ENCODE measurements around the gene MARS2.
"Not testable (repeated sequence)": the region's sequence is repeated elsewhere in the genome, so short reads cannot be mapped to it uniquely, and the experiment has no call there.

Gene MARS2

DNA sequence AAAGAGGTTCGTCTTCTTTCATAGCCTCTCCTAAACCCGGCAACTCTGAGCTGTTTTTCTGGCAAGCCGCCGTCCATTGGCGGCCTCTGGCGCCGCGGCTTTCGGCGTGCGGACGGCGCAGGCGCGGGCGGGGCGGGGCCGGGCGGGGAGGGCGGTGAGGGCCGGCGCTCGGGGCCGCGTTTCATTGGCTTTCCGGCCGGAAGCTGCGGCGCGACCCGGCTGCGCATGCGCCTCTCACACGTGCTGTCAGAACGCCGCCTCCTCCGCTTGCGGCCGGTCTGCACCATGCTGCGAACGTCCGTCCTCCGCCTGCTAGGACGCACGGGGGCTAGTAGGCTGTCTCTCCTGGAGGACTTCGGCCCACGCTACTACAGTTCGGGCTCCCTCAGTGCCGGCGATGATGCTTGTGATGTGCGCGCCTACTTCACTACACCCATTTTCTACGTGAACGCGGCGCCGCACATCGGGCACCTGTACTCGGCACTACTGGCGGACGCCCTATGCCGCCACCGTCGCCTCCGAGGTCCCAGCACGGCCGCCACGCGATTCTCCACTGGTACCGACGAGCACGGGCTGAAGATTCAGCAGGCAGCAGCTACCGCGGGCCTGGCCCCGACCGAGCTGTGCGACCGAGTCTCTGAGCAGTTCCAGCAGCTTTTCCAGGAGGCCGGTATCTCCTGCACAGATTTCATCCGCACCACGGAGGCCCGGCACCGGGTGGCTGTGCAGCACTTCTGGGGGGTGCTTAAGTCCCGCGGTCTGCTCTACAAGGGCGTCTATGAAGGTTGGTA lies at the start of gene MARS2:
Gene MARS2 (plus strand): TSS at position 249 of the 791 bp plus-strand sequence. CDS start 37 bp downstream, at position 286.
- DNase-seq (ENCODE audit: low spot score): peak; percentile 96

- no peak for DNase-seq (ENCODE audit: low spot score)
Measured at GRCh38 chr2:197657562-197657961, 47.6 kb upstream of the MARS2 start.

DNA sequence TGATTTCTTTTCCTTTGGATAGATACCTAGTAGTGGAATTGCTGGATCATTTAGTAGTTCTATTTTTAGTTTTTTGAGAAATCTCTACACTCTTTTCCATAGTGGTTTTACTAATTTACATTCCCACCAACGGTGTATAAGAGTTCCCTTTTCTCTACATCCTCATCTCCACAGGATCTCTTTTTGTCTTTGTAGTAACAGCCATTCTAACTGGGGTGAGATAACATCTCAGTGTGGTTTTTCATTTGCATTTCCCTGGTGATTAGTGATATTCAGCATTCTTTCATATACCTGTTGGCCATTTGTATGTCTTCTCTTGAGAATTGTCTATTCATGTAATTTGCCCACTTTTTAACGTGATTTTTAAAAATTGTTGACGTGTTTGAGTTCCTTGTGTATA lies 43.5 kb upstream of the MARS2 start:
- no peak for DNase-seq (ENCODE audit: low spot score)

- DNase-seq (ENCODE audit: low spot score): no peak
Measured at GRCh38 chr2:197666277-197666676, 38.9 kb upstream of the MARS2 start.

GRCh38 chr2:197668296-197668695 lies 36.9 kb upstream of the MARS2 start:
- no peak for DNase-seq (ENCODE audit: low spot score)

DNA sequence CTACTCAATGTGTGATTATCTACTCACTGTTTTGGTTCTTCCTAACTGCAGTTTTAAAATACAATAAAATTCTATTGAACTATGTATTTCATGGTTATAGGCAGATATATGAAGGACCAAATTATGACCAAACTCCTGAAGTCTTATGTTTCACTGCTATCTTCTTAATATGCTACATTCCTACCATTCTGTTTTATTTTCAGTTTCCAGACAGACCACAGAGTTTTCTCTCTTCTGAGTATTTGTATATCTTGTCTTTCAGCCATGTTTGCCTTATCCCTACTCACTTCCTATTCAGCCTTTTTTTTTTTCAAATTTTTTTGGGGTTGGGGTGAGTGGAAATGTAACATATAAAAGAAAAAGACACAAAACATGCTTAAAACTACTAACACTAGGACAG lies 36.1 kb upstream of the MARS2 start:
- DNase-seq (ENCODE audit: low spot score): no peak

GRCh38 chr2:197672371-197672893 lies 32.7 kb upstream of the MARS2 start:
- no peak for DNase-seq (ENCODE audit: low spot score)

GRCh38 chr2:197673106-197673505 lies 32.1 kb upstream of the MARS2 start:
- no peak for DNase-seq (ENCODE audit: low spot score)

DNA sequence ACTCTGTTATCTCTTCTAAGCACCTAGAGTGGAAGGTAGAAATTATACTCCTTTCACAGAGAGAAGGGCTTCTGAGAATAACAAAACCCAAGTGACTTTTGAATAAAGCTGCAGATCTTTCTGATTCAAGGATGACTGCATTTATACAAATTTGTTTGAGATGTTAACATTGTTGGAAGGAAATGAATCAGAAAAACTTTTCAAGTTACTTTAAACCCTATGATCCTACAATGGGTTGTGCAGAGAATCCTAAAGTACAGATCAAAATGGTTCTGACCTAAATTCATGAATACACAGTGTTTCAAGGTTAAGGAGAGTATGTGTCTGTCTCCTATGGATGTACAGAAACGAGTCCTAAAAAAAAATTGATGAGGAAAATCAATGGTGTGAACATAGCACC lies 31.6 kb upstream of the MARS2 start:
- no peak for DNase-seq (ENCODE audit: low spot score)

GRCh38 chr2:197674060-197674459 lies 31.1 kb upstream of the MARS2 start:
- no peak for DNase-seq (ENCODE audit: low spot score)

GRCh38 chr2:197674591-197674990 lies 30.6 kb upstream of the MARS2 start:
- no peak for DNase-seq (ENCODE audit: low spot score)

DNA sequence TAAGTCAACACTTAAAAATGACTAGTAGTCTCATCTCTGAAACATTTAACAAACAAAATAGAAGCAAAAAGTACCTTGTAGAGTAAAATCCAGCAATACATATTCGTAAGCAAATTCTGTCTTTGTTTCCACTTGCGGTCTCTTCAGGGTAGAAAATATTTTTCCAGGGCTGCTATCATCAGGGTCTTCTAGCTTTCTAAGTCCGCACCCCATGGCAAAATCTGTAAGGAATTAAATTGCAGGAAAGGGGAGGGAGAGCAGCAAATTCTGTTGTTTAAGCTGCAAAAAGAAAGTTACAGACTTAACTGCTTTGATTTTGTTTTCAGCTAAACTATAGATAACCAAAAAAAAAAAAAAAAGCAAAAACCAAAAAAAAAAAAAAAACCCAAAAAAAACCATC lies 29.9 kb upstream of the MARS2 start, which contains the start of gene RFTN2:
Gene RFTN2 (minus strand): TSS at position 342 of the 400 bp plus-strand sequence. CDS start 129 bp downstream, at position 213.
- DNase-seq (ENCODE audit: low spot score): no peak

DNA sequence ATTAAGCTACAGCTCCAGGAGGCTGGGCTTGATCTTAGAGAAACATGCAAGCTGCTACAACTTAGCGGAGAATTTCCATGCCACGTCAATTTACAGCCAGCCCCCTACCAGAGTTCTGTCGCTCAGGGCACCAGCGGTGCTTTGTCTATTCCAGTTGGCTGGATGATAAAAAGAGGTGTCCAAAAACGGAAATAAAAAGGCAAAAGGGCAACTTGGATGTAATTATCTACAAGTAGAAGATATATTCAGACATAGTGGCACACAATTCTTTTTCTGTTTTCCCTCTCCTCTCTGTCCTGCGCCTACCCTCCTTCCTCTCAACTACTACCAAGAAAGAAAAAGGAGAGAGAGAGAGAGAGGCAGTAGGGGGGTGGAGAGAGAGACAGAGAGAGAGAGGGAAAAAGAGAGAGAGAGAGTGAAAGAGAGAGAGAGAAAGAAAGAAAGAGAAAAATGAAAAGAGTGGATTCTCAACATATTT lies 29.4 kb upstream of the MARS2 start:
- no peak for DNase-seq (ENCODE audit: low spot score)

- DNase-seq (ENCODE audit: low spot score): no peak
Measured at GRCh38 chr2:197677056-197677455, 28.1 kb upstream of the MARS2 start.

- no peak for DNase-seq (ENCODE audit: low spot score)
Measured at GRCh38 chr2:197677483-197677882, 27.7 kb upstream of the MARS2 start.

- DNase-seq (ENCODE audit: low spot score): not testable (repeated sequence)
Measured at GRCh38 chr2:197695206-197695605, 10.0 kb upstream of the MARS2 start.

DNA sequence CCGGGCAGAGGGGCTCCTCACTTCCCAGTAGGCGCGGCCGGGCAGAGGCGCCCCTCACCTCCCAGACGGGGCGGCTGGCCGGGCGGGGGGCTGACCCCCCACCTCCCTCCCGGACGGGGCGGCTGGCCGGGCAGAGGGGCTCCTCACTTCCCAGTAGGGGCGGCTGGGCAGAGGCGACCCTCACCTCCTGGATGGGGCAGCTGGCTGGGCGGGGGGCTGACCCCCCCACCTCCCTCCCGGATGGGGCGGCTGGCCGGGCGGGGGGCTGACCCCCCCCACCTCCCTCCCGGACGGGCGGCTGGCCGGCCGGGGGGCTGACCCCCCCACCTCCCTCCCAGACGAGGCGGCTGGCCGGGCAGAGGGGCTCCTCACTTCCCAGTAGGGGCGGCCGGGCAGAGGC lies 9.2 kb upstream of the MARS2 start:
- not testable (repeated sequence) for DNase-seq (ENCODE audit: low spot score)

- DNase-seq (ENCODE audit: low spot score): not testable (repeated sequence)
Measured at GRCh38 chr2:197696571-197696970, 8.6 kb upstream of the MARS2 start.

- DNase-seq (ENCODE audit: low spot score): not testable (repeated sequence)
Measured at GRCh38 chr2:197699724-197700123, 5.4 kb upstream of the MARS2 start.

DNA sequence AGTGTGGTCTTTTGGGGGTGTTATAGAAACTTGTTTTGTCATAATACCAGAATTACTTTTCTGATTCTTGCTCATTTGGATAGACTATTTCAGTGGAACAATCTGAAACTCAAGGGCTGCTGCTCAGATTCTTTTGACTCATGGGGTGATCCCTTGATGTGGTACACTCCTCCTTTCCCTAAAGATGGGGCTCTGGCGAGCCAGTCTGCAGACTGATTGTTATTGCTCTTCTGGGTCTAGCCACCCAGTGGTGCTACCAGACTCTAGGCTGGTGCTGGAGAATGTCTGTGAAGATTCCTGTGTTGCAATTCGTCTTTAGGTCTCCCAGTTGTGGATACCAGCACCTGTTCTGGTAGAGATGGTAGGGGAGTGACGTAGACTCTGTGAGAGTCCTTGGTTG lies 4.2 kb upstream of the MARS2 start:
- DNase-seq (ENCODE audit: low spot score): no peak

DNA sequence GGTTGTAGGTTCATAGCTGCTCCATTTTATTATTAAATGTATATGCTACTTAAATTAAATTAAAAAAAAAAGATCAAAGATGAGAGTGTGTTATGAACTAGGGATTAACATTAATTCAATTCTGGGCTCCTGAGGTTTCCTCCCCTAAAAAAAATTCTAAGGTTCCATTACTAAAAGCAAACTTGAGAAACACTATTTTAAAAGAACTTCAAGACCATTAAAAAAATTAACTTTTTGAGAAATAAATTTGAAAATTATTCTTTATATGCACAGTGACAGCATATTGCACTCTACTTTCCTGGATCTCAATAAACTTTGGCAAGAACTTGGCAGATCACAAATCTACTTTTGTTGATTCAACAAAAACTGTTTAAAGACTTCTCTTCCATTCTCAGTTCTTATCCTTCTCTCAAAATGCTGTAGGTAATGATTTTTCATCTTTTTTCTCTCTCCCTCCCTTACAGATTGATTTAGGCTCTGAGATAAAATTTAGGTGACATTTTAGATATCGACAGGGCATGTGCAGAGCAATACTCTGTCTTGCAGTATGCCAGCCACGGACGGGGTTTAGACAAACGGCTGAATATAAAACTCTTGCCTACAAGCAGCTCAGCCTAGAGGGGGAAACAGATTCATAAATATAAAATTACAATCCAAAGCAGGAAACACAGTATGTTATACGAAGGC lies 592 bp upstream of the MARS2 start:
- no peak for DNase-seq (ENCODE audit: low spot score)

DNA sequence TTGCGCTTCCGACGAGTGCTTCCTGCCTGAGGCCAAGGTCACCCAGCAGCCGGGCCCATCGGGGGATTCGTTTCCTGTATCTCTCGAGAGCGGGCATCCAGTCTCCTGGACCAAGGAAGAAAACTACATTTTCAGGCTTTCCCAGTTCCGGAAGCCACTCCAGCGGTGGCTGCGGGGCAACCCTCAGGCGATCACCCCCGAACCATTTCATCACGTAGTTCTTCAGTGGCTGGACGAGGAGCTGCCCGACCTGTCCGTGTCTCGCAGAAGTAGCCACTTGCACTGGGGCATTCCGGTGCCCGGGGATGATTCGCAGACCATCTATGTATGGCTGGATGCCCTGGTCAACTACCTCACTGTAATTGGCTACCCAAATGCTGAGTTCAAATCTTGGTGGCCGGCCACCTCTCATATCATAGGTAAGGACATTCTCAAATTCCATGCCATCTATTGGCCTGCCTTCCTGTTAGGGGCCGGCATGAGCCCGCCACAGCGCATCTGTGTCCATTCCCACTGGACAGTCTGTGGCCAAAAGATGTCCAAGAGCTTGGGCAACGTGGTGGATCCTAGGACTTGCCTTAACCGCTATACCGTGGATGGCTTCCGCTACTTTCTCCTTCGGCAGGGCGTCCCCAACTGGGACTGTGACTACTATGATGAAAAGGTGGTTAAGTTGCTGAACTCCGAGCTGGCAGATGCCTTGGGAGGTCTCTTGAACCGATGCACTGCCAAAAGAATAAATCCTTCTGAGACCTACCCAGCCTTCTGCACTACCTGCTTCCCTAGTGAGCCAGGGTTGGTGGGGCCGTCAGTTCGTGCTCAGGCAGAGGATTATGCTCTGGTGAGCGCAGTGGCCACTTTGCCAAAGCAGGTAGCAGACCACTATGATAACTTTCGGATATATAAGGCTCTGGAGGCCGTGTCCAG lies 1.0 kb downstream of the MARS2 start:
- no peak for DNase-seq (ENCODE audit: low spot score)

All from germinal center (tissue), 1 donor.